Stimulated activated memory B cell treated with anti-CD40 and anti-IgM and Interleukin-4, amounts not matched to agents 10 μg/mL and 1 μg/mL and 100 μg/mL, for 72 hours (primary cell): ENCODE measurements around the gene DEFB128.

Source experiments
- ATAC-seq: fragments of 150-1000 bp; cut with Tn5 transposase; 2 replicates; pipeline ENCODE4 v1.10.0; 2021
- H3K27ac Mint-ChIP-seq: one replicate; pipeline ENCODE4 v1.8.0; 2022; ENCODE audit warnings: mild to moderate bottlenecking, mixed read lengths
- H3K27me3 Mint-ChIP-seq: one replicate; pipeline ENCODE4 v1.8.0; 2022; ENCODE audit warnings: mixed read lengths
- H3K36me3 Mint-ChIP-seq: one replicate; pipeline ENCODE4 v1.8.0; 2022; ENCODE audit warnings: mixed read lengths
- H3K4me1 Mint-ChIP-seq: one replicate; pipeline ENCODE4 v1.8.0; 2022; ENCODE audit warnings: mixed read lengths
- H3K4me3 Mint-ChIP-seq: one replicate; pipeline ENCODE4 v1.8.0; 2022; ENCODE audit warnings: mild to moderate bottlenecking, moderate library complexity, mixed read lengths
- H3K9me3 Mint-ChIP-seq: one replicate; pipeline ENCODE4 v1.8.0; 2022; ENCODE audit warnings: mixed read lengths

Gene DEFB128

GRCh38 chr20:199996-200395 lies 10.5 kb upstream of the DEFB128 start:
- H3K27me3 Mint-ChIP-seq, result peaks cover 8% of the 10 kb centered on the region
- no peak overlapping the region for H3K27ac Mint-ChIP-seq
- no peaks in the 10 kb centered on the region for H3K4me1 Mint-ChIP-seq
- H3K9me3 Mint-ChIP-seq, result no peaks in the 10 kb centered on the region
- no peak for ATAC-seq
- H3K4me3 Mint-ChIP-seq, result no peak overlapping the region
- H3K36me3 Mint-ChIP-seq, result no peaks in the 10 kb centered on the region

- Mint-ChIP-seq H3K27ac (no peak overlapping the region), H3K4me1 (no peaks in the 10 kb centered on the region), H3K9me3 (no peaks in the 10 kb centered on the region), H3K36me3 (no peaks in the 10 kb centered on the region), H3K4me3 (no peak overlapping the region), H3K27me3 (peaks cover 8% of the 10 kb centered on the region)
- ATAC-seq, result no peak
Observed at GRCh38 chr20:198225-198624, 8.7 kb upstream of the DEFB128 start.

GRCh38 chr20:187733-188132 lies 1.8 kb downstream of the DEFB128 start:
- H3K4me1 Mint-ChIP-seq, result no peaks in the 10 kb centered on the region
- no peak for ATAC-seq

GRCh38 chr20:184288-184687 lies 5.2 kb downstream of the DEFB128 start:
- Mint-ChIP-seq H3K9me3 (peaks cover 19% of the 10 kb centered on the region), H3K27me3 (peaks cover 55% of the 10 kb centered on the region), H3K27ac (no peak overlapping the region), H3K36me3 (peaks cover 12% of the 10 kb centered on the region), H3K4me3 (no peak overlapping the region), H3K4me1 (no peaks in the 10 kb centered on the region)
- no peak for ATAC-seq

More at GRCh38 chr20:187733-188132, 1.8 kb downstream of the DEFB128 start:
- Mint-ChIP-seq H3K4me3 (no peak overlapping the region), H3K9me3 (peaks cover 23% of the 10 kb centered on the region), H3K27me3 (peaks cover 62% of the 10 kb centered on the region), H3K27ac (no peak overlapping the region), H3K36me3 (peaks cover 12% of the 10 kb centered on the region)

- no peaks in the 10 kb centered on the region for H3K36me3 Mint-ChIP-seq
- peaks cover 17% of the 10 kb centered on the region for H3K27me3 Mint-ChIP-seq
- H3K9me3 Mint-ChIP-seq, result no peaks in the 10 kb centered on the region
- H3K4me3 Mint-ChIP-seq, result no peak overlapping the region
- no peaks in the 10 kb centered on the region for H3K4me1 Mint-ChIP-seq
- ATAC-seq, result no peak
- H3K27ac Mint-ChIP-seq, result no peak overlapping the region
Observed at GRCh38 chr20:168876-169275, 20.6 kb downstream of the DEFB128 start.

- H3K36me3 Mint-ChIP-seq, result no peaks in the 10 kb centered on the region
- peaks cover 21% of the 10 kb centered on the region for H3K27me3 Mint-ChIP-seq
- H3K27ac Mint-ChIP-seq, result no peak overlapping the region
- no peak overlapping the region for H3K4me3 Mint-ChIP-seq
- H3K4me1 Mint-ChIP-seq, result no peaks in the 10 kb centered on the region
- ATAC-seq, result no peak
- H3K9me3 Mint-ChIP-seq, result no peaks in the 10 kb centered on the region
Observed at GRCh38 chr20:164618-165017, 24.9 kb downstream of the DEFB128 start.

- no peaks in the 10 kb centered on the region for H3K36me3 Mint-ChIP-seq
- H3K4me1 Mint-ChIP-seq, result no peaks in the 10 kb centered on the region
- H3K27me3 Mint-ChIP-seq, result peaks cover 41% of the 10 kb centered on the region
- no peak within 1 kb of the TSS for H3K4me3 Mint-ChIP-seq
- H3K27ac Mint-ChIP-seq, result no peak within 1 kb of the TSS
- no peaks in the 10 kb centered on the region for H3K9me3 Mint-ChIP-seq
- ATAC-seq, result no peak
Observed at GRCh38 chr20:157154-157553, 32.4 kb downstream of the DEFB128 start, which contains the start of gene DEFB127. Gene DEFB127 (plus strand): TSS chr20:157454. CDS start chr20:157545, 91 bp downstream.

- Mint-ChIP-seq H3K27ac (no peak overlapping the region), H3K36me3 (no peaks in the 10 kb centered on the region), H3K27me3 (peaks cover 31% of the 10 kb centered on the region), H3K4me3 (no peak overlapping the region), H3K9me3 (no peaks in the 10 kb centered on the region), H3K4me1 (no peaks in the 10 kb centered on the region)
- ATAC-seq, result no peak
Observed at GRCh38 chr20:152131-152530, 37.4 kb downstream of the DEFB128 start.

GRCh38 chr20:145877-146276 lies 43.6 kb downstream of the DEFB128 start:
- Mint-ChIP-seq H3K9me3 (no peaks in the 10 kb centered on the region), H3K36me3 (no peaks in the 10 kb centered on the region), H3K4me1 (no peaks in the 10 kb centered on the region), H3K27ac (no peak overlapping the region), H3K27me3 (peaks cover 20% of the 10 kb centered on the region), H3K4me3 (no peak overlapping the region)
- ATAC-seq, result no peak

GRCh38 chr20:142290-142689 lies 47.2 kb downstream of the DEFB128 start, which contains the start of gene DEFB126:
Gene DEFB126 (plus strand): TSS chr20:142590. CDS start chr20:142629, 39 bp downstream.
- peaks cover 47% of the 10 kb centered on the region for H3K27me3 Mint-ChIP-seq
- ATAC-seq, result peak; percentile 34
- no peaks in the 10 kb centered on the region for H3K4me1 Mint-ChIP-seq
- no peak within 1 kb of the TSS for H3K27ac Mint-ChIP-seq
- no peaks in the 10 kb centered on the region for H3K36me3 Mint-ChIP-seq
- no peak within 1 kb of the TSS for H3K4me3 Mint-ChIP-seq
- peaks cover 4% of the 10 kb centered on the region for H3K9me3 Mint-ChIP-seq
